H9 (cell line): ENCODE data around the gene CD209. TPM values are rescaled to one million over a fixed set of nuclear protein-coding genes. Genes with fewer than 3 reads are reported as not detected.

ENCODE experiments used
- DNase-seq: peaks from one replicate; pipeline ENCODE4 v3.0.0-alpha.2; 2017
- H2AFZ ChIP-seq: one replicate; pipeline ENCODE4 v1.6.1; 2013; ENCODE audit warnings: mild to moderate bottlenecking, low read length, control low read depth, moderate library complexity
- H2AK5ac ChIP-seq: 2 replicates; pipeline ENCODE4 v1.6.1; 2013; ENCODE audit warnings: low read length, control low read depth, mixed read lengths; ENCODE audit not compliant: insufficient read length
- H2BK120ac ChIP-seq: one replicate; pipeline ENCODE4 v1.6.1; 2013; ENCODE audit warnings: low read depth, mild to moderate bottlenecking, low read length, control low read depth, inconsistent platforms; ENCODE audit not compliant: poor library complexity, severe bottlenecking
- H2BK12ac ChIP-seq: 2 replicates; pipeline ENCODE4 v1.6.1; 2013; ENCODE audit warnings: low read length, control low read depth, mixed read lengths, low read depth; ENCODE audit not compliant: insufficient read length
- H2BK15ac ChIP-seq: 2 replicates; pipeline ENCODE4 v1.6.1; 2013; ENCODE audit warnings: low read depth, low read length, control low read depth
- H2BK20ac ChIP-seq: one replicate; pipeline ENCODE4 v1.6.1; 2013; ENCODE audit warnings: low read depth, mild to moderate bottlenecking, low read length, control low read depth, inconsistent platforms; ENCODE audit not compliant: poor library complexity, severe bottlenecking
- H2BK5ac ChIP-seq: 2 replicates; pipeline ENCODE4 v1.6.1; 2013; ENCODE audit warnings: low read length, control low read depth, mixed read lengths; ENCODE audit not compliant: insufficient read length
- H3K14ac ChIP-seq: 2 replicates; pipeline ENCODE4 v1.6.1; 2013; ENCODE audit warnings: low read length, control low read depth; ENCODE audit not compliant: insufficient read depth
- H3K18ac ChIP-seq: 2 replicates; pipeline ENCODE4 v1.6.1; 2013; ENCODE audit warnings: low read depth, mild to moderate bottlenecking, mixed read lengths, low read length, control low read depth; ENCODE audit not compliant: insufficient read length
- H3K23ac ChIP-seq: 2 replicates; pipeline ENCODE4 v1.6.1; 2013; ENCODE audit warnings: low read length, control low read depth, mixed read lengths, low read depth; ENCODE audit not compliant: insufficient read length
- H3K23me2 ChIP-seq: 2 replicates; pipeline ENCODE4 v1.6.1; 2013; ENCODE audit warnings: low read depth, mild to moderate bottlenecking, mixed read lengths, low read length, control low read depth; ENCODE audit not compliant: insufficient read length, poor library complexity, severe bottlenecking
- H3K27ac ChIP-seq: 2 replicates; pipeline ENCODE4 v1.5.1; 2013; ENCODE audit warnings: low read length, control low read depth, mixed read lengths, low read depth; ENCODE audit not compliant: insufficient read length
- H3K27me3 ChIP-seq: 2 replicates; pipeline ENCODE4 v1.6.1; 2013; ENCODE audit warnings: low read length, control low read depth, inconsistent platforms; ENCODE audit not compliant: insufficient read depth
- H3K4ac ChIP-seq: 2 replicates; pipeline ENCODE4 v1.6.1; 2013; ENCODE audit warnings: low read depth, mild to moderate bottlenecking, control low read depth, inconsistent platforms, low read length, moderate library complexity
- H3K4me1 ChIP-seq: 2 replicates; pipeline ENCODE4 v1.6.1; 2013; ENCODE audit warnings: low read length, control low read depth, inconsistent platforms; ENCODE audit not compliant: insufficient read depth
- H3K4me2 ChIP-seq: 2 replicates; pipeline ENCODE4 v1.6.1; 2013; ENCODE audit warnings: low read length, control low read depth, mixed read lengths; ENCODE audit not compliant: insufficient read length, insufficient read depth
- H3K56ac ChIP-seq: 2 replicates; pipeline ENCODE4 v1.6.1; 2013; ENCODE audit warnings: low read depth, mild to moderate bottlenecking, mixed read lengths, low read length, control low read depth; ENCODE audit not compliant: insufficient read length
- H3K79me1 ChIP-seq: 2 replicates; pipeline ENCODE4 v1.6.1; 2013; ENCODE audit warnings: low read depth, mild to moderate bottlenecking, moderate library complexity, low read length, control low read depth, inconsistent platforms; ENCODE audit not compliant: insufficient read depth, poor library complexity, severe bottlenecking
- H3K79me2 ChIP-seq: 2 replicates; pipeline ENCODE4 v1.6.1; 2013; ENCODE audit warnings: low read length, control low read depth, inconsistent platforms; ENCODE audit not compliant: insufficient read depth
- H3K9ac ChIP-seq: 2 replicates; pipeline ENCODE4 v1.6.1; 2013; ENCODE audit warnings: low read length, control low read depth, mixed read lengths; ENCODE audit not compliant: insufficient read length; ENCODE audit errors: extremely low read depth
- H3K9me3 ChIP-seq: one replicate; pipeline ENCODE4 v1.6.1; 2013; ENCODE audit warnings: low read depth, low read length, inconsistent platforms; ENCODE audit not compliant: control insufficient read depth
- H3T11ph ChIP-seq: one replicate; pipeline ENCODE4 v1.6.1; 2013; ENCODE audit warnings: mild to moderate bottlenecking, low read length, control low read depth, inconsistent platforms
- H4K20me1 ChIP-seq: one replicate; pipeline ENCODE4 v1.6.1; 2013; ENCODE audit not compliant: control insufficient read depth, insufficient read length, insufficient read depth
- H4K5ac ChIP-seq: 2 replicates; pipeline ENCODE4 v1.6.1; 2013; ENCODE audit warnings: low read depth, mild to moderate bottlenecking, mixed read lengths, low read length, control low read depth; ENCODE audit not compliant: insufficient read length
- H4K8ac ChIP-seq: replicated peaks from 2 replicates; pipeline ENCODE4 v1.6.1; 2013; ENCODE audit warnings: low read length, control low read depth, mixed read lengths, low read depth; ENCODE audit not compliant: insufficient read length
- H4K91ac ChIP-seq: 2 replicates; pipeline ENCODE4 v1.6.1; 2013; ENCODE audit warnings: low read depth, mild to moderate bottlenecking, moderate library complexity, mixed read lengths, low read length, control low read depth; ENCODE audit not compliant: insufficient read length
- H3K27ac Mint-ChIP-seq, 3 experiments: 2 replicates in 2 of 3; 3 replicates in 1 of 3; pipeline ENCODE4 v1.8.0; 2020 to 2021; ENCODE audit warnings: mixed read lengths in 3 of 3, mild to moderate bottlenecking in 1 of 3, moderate library complexity in 1 of 3
- H3K27me3 Mint-ChIP-seq: 2 replicates; pipeline ENCODE4 v1.8.0; 2021; ENCODE audit warnings: low read depth, mild to moderate bottlenecking, moderate library complexity, mixed read lengths
- H3K36me3 Mint-ChIP-seq, 3 experiments: 2 replicates in 2 of 3; 3 replicates in 1 of 3; pipeline ENCODE4 v1.8.0; 2020 to 2021; ENCODE audit warnings: low read depth in 3 of 3, mixed read lengths in 3 of 3; ENCODE audit not compliant: insufficient read depth in 1 of 3
- H3K4me1 Mint-ChIP-seq, 2 experiments: 2 replicates each; pipeline ENCODE4 v1.8.0; 2020; ENCODE audit warnings: mixed read lengths in 2 of 2
- H3K4me3 Mint-ChIP-seq, 2 experiments: 2 replicates in 1 of 2; 3 replicates in 1 of 2; pipeline ENCODE4 v1.8.0; 2020 to 2021; ENCODE audit warnings: mild to moderate bottlenecking in 2 of 2, mixed read lengths in 2 of 2, moderate library complexity in 1 of 2
- H3K9me3 Mint-ChIP-seq, 2 experiments: 2 replicates in 1 of 2; 3 replicates in 1 of 2; pipeline ENCODE4 v1.8.0; 2020; ENCODE audit warnings: mild to moderate bottlenecking in 2 of 2, mixed read lengths in 2 of 2, moderate library complexity in 1 of 2
- WGBS: extraction: QIAGEN DNeasy Blood & Tissue Kit; methylation state at CpG from one replicate; pipeline ENCODE4 v1.1.7; 2013; ENCODE audit warnings: missing lambda C conversion rate, low lambda C conversion rate, mixed read lengths; ENCODE audit not compliant: insufficient read length; ENCODE audit errors: extremely low coverage; 5-methylcytosine and 5-hydroxymethylcytosine counted together
- total RNA-seq: library from RNA; stranded (reverse); gene quantifications from 2 replicates; pipeline ENCODE4 v1.2.1, GENCODE V29; 2021
- TF ChIP-seq, protein P1 (sequence below): fragments of 200-600 bp; sonication (generic); conservative IDR thresholded peaks from 3 replicates; pipeline ENCODE4 v1.8.0; 2021; ENCODE audit warnings: antibody characterized with exemption, mild to moderate bottlenecking

Gene CD209
- total RNA-seq, 1 experiment from 2014 or later: not detected

GRCh38 chr19:7698583-7698982 is 48.8 kb downstream of the CD209 start:
- no peak overlapping the region for H2BK5ac ChIP-seq
- no CpG with 5 or more reads among the region's 11 CpGs for WGBS

More at GRCh38 chr19:7698583-7698982, 48.8 kb downstream of the CD209 start:
- no peak overlapping the region for H2BK15ac ChIP-seq
- no peaks in the 10 kb centered on the region for H3K27me3 ChIP-seq
- no peak overlapping the region for H3T11ph ChIP-seq
- H3K27ac ChIP-seq: no peak overlapping the region
- H4K5ac ChIP-seq: no peak overlapping the region
- H4K8ac ChIP-seq: no peak overlapping the region
- H3K23me2 ChIP-seq: no peaks in the 10 kb centered on the region
- no peak overlapping the region for H3K4me2 ChIP-seq
- H3K56ac ChIP-seq: no peak overlapping the region
- Mint-ChIP-seq H3K27ac (no peak overlapping the region), H3K36me3 (no peaks in the 10 kb centered on the region; a peak in 1 of 7 replicates), H3K4me3 (no peak overlapping the region), H3K9me3 (no peaks in the 10 kb centered on the region), H3K4me1 (peaks cover 8 to 28% of the 10 kb centered on the region in 2 experiments), H3K27me3 (peaks cover 64% of the 10 kb centered on the region)
- TF ChIP-seq, protein P1, sequence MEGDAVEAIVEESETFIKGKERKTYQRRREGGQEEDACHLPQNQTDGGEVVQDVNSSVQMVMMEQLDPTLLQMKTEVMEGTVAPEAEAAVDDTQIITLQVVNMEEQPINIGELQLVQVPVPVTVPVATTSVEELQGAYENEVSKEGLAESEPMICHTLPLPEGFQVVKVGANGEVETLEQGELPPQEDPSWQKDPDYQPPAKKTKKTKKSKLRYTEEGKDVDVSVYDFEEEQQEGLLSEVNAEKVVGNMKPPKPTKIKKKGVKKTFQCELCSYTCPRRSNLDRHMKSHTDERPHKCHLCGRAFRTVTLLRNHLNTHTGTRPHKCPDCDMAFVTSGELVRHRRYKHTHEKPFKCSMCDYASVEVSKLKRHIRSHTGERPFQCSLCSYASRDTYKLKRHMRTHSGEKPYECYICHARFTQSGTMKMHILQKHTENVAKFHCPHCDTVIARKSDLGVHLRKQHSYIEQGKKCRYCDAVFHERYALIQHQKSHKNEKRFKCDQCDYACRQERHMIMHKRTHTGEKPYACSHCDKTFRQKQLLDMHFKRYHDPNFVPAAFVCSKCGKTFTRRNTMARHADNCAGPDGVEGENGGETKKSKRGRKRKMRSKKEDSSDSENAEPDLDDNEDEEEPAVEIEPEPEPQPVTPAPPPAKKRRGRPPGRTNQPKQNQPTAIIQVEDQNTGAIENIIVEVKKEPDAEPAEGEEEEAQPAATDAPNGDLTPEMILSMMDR: no peak
- H3K9ac ChIP-seq: no peak overlapping the region
- H3K79me2 ChIP-seq: no peaks in the 10 kb centered on the region
- no peak overlapping the region for H4K91ac ChIP-seq
- no peak overlapping the region for H2BK20ac ChIP-seq
- H3K4me1 ChIP-seq: no peaks in the 10 kb centered on the region; the same call in 1 of the 2 replicates
- no peak overlapping the region for H2BK120ac ChIP-seq
- H2AK5ac ChIP-seq: no peak overlapping the region
- no peak overlapping the region for H2BK12ac ChIP-seq
- no peak overlapping the region for H3K18ac ChIP-seq
- no peaks in the 10 kb centered on the region for H3K9me3 ChIP-seq
- H3K23ac ChIP-seq: no peak overlapping the region
- no peak for DNase-seq
- H3K14ac ChIP-seq: peak overlapping the region; percentile 63
- H2AFZ ChIP-seq: no peak overlapping the region
- H3K79me1 ChIP-seq: no peaks in the 10 kb centered on the region
- no peaks in the 10 kb centered on the region for H4K20me1 ChIP-seq
- H3K4ac ChIP-seq: no peak overlapping the region
